ENCODE data around the gene L3MBTL2. TPM values are rescaled to one million over a fixed set of nuclear protein-coding genes. Genes with fewer than 3 reads are reported as not detected.
"Not testable (repeated sequence)": the region's sequence is repeated elsewhere in the genome, so short reads cannot be mapped to it uniquely, and the experiment has no call there.

Gene L3MBTL2
- total RNA-seq, 2 donors from 2014 or later, result 24.3 to 26.5 TPM

GRCh38 chr22:41256254-41257253, 51.4 kb downstream of the L3MBTL2 start:
- no peaks in the 10 kb centered on the region for H3K27me3 ChIP-seq (ENCODE audit: control insufficient read depth, insufficient read depth, low read length, poor library complexity, severe bottlenecking)
- Mint-ChIP-seq H3K9me3 (no peaks in the 10 kb centered on the region), H3K27me3 (ENCODE audit: insufficient read depth) (no peaks in the 10 kb centered on the region), H3K27ac (peak overlapping the region; percentile 82), H3K4me3 (no peak overlapping the region), H3K36me3 (ENCODE audit: low read depth) (peaks cover 75% of the 10 kb centered on the region), H3K4me1 (peaks cover 3% of the 10 kb centered on the region)
- H3K9me3 ChIP-seq (ENCODE audit: control insufficient read depth, low read length), result no peaks in the 10 kb centered on the region
- TF ChIP-seq CTCF (conservative IDR thresholded peaks at IDR 0.05), result no peak
- H3K36me3 ChIP-seq (ENCODE audit: control insufficient read depth, insufficient read depth, low read length), result peaks cover 70% of the 10 kb centered on the region
- no peak overlapping the region for H3K4me3 ChIP-seq (ENCODE audit: low read length)
- H3K4me1 ChIP-seq (ENCODE audit: control insufficient read depth, insufficient read depth, low read length), result no peaks in the 10 kb centered on the region
- no peak overlapping the region for H3K9ac ChIP-seq (ENCODE audit: extremely low read depth, low read length, poor library complexity, severe bottlenecking)
- 89 to 90% methylated on average over 7 to 20 of the region's 20 CpGs for WGBS, 2 experiments (ENCODE audit: insufficient coverage in 1 of 2, insufficient read length in 1 of 2)
- DNase-seq, result no peak
- no peak overlapping the region for H3K27ac ChIP-seq (ENCODE audit: low read depth, low read length)

GRCh38 chr22:41257696-41258095, 52.6 kb downstream of the L3MBTL2 start:
- 94 to 95% methylated on average over 9 to 11 of the region's 11 CpGs for WGBS, 2 experiments (ENCODE audit: insufficient coverage in 1 of 2, insufficient read length in 1 of 2)
- no peak for TF ChIP-seq CTCF (conservative IDR thresholded peaks at IDR 0.05)
- Histone ChIP-seq H3K27ac (ENCODE audit: low read depth, low read length) (no peak overlapping the region), H3K9ac (ENCODE audit: extremely low read depth, low read length, poor library complexity, severe bottlenecking) (no peak overlapping the region), H3K4me1 (ENCODE audit: control insufficient read depth, insufficient read depth, low read length) (no peaks in the 10 kb centered on the region), H3K4me3 (ENCODE audit: low read length) (no peak overlapping the region), H3K36me3 (ENCODE audit: control insufficient read depth, insufficient read depth, low read length) (peaks cover 79% of the 10 kb centered on the region), H3K9me3 (ENCODE audit: control insufficient read depth, low read length) (no peaks in the 10 kb centered on the region), H3K27me3 (ENCODE audit: control insufficient read depth, insufficient read depth, low read length, poor library complexity, severe bottlenecking) (no peaks in the 10 kb centered on the region)
- H3K4me3 Mint-ChIP-seq, result no peak overlapping the region
- peaks cover 78% of the 10 kb centered on the region for H3K36me3 Mint-ChIP-seq (ENCODE audit: low read depth)
- H3K27ac Mint-ChIP-seq, result no peak overlapping the region
- H3K27me3 Mint-ChIP-seq (ENCODE audit: insufficient read depth), result no peaks in the 10 kb centered on the region
- H3K9me3 Mint-ChIP-seq, result no peaks in the 10 kb centered on the region
- no peak for DNase-seq
- H3K4me1 Mint-ChIP-seq, result peaks cover 3% of the 10 kb centered on the region

GRCh38 chr22:41259756-41260155, 54.6 kb downstream of the L3MBTL2 start:
- H3K9me3 Mint-ChIP-seq; H3K27ac Mint-ChIP-seq; H3K4me1 Mint-ChIP-seq; H3K4me1 ChIP-seq (ENCODE audit: control insufficient read depth, insufficient read depth, low read length); DNase-seq; H3K27ac ChIP-seq (ENCODE audit: low read depth, low read length); H3K27me3 ChIP-seq (ENCODE audit: control insufficient read depth, insufficient read depth, low read length, poor library complexity, severe bottlenecking); H3K27me3 Mint-ChIP-seq (ENCODE audit: insufficient read depth); H3K4me3 ChIP-seq (ENCODE audit: low read length); H3K4me3 Mint-ChIP-seq; H3K9ac ChIP-seq (ENCODE audit: extremely low read depth, low read length, poor library complexity, severe bottlenecking); H3K9me3 ChIP-seq (ENCODE audit: control insufficient read depth, low read length): not testable (repeated sequence)
- 95 to 100% methylated on average over 3 to 4 of the region's 4 CpGs for WGBS, 2 experiments (ENCODE audit: insufficient coverage in 1 of 2, insufficient read length in 1 of 2)
- H3K36me3 Mint-ChIP-seq (ENCODE audit: low read depth), result peaks cover 85% of the 10 kb centered on the region
- H3K36me3 ChIP-seq (ENCODE audit: control insufficient read depth, insufficient read depth, low read length), result peaks cover 81% of the 10 kb centered on the region

All from endodermal cell (in vitro differentiated cells).